ENCODE data around the gene AFF3. TPM values are rescaled to one million over a fixed set of nuclear protein-coding genes. Genes with fewer than 3 reads are reported as not detected.

The AFF3 gene
- total and polyA plus RNA-seq, 12 donors = 1.1 to 7.5 (median 3.9) TPM

- Histone ChIP-seq H3K4me3 (no peak overlapping the region), H3K27me3 (no peaks in the 10 kb centered on the region), H3K4me1 (replicated peaks in 1 of 2) (no peaks in the 10 kb centered on the region), H3K36me3 (replicated peaks in 1 of 2) (no peaks in the 10 kb centered on the region), H3K27ac (no peak overlapping the region), H3K9me3 (replicated peaks in 1 of 3) (no peaks in the 10 kb centered on the region)
- no peak for DNase-seq
- intact Hi-C loops (cut with DNase I) = no loop called here
- 69 to 77% (median 76%) methylated on average over 3 of the region's 3 CpGs for WGBS, 4 donors
- TF ChIP-seq POLR2A (IDR thresholded peaks at IDR 0.05) (no peak), CTCF (IDR thresholded peaks at IDR 0.05) (no peak)
Observed at GRCh38 chr2:100021791-100022340, 120.5 kb downstream of the AFF3 start.

- Histone ChIP-seq H3K27ac (no peak overlapping the region), H3K4me1 (replicated peaks in 1 of 2) (no peaks in the 10 kb centered on the region), H3K36me3 (replicated peaks in 1 of 2) (no peaks in the 10 kb centered on the region), H3K4me3 (no peak overlapping the region), H3K9me3 (replicated peaks in 1 of 3) (no peaks in the 10 kb centered on the region), H3K27me3 (no peaks in the 10 kb centered on the region)
- intact Hi-C loops (cut with DNase I) = no loop called here
- no peak for DNase-seq
- whole genome bisulfite sequencing, 4 donors = 80 to 90% (median 84%) methylated on average over 6 of the region's 6 CpGs
- TF ChIP-seq POLR2A (IDR thresholded peaks at IDR 0.05) = no peak
- no peak for TF ChIP-seq CTCF (IDR thresholded peaks at IDR 0.05)
Observed at GRCh38 chr2:100019499-100019898, 122.9 kb downstream of the AFF3 start.

- no peaks in the 10 kb centered on the region for H3K36me3 ChIP-seq (replicated peaks in 1 of 2)
- H3K9me3 ChIP-seq (replicated peaks in 1 of 3) = no peaks in the 10 kb centered on the region
- H3K27ac ChIP-seq = no peak overlapping the region
- intact Hi-C loops (cut with DNase I) = no loop called here
- WGBS, 4 donors = 83 to 88% (median 85%) methylated on average over 9 of the region's 9 CpGs
- no peaks in the 10 kb centered on the region for H3K27me3 ChIP-seq
- TF ChIP-seq CTCF (IDR thresholded peaks at IDR 0.05) (no peak), POLR2A (IDR thresholded peaks at IDR 0.05) (no peak)
- no peak overlapping the region for H3K4me3 ChIP-seq
- no peak for DNase-seq
- peaks cover 0 to 8% of the 10 kb centered on the region in 2 donors for H3K4me1 ChIP-seq (replicated peaks in 1 of 2)
Observed at GRCh38 chr2:100018341-100019193, 123.8 kb downstream of the AFF3 start.

- 40 to 86% (median 67%) methylated on average over 1 of the region's 1 CpG for WGBS, 4 donors
- no peaks in the 10 kb centered on the region for H3K27me3 ChIP-seq
- H3K9me3 ChIP-seq (replicated peaks in 1 of 3) = no peaks in the 10 kb centered on the region
- H3K36me3 ChIP-seq (replicated peaks in 1 of 2) = no peaks in the 10 kb centered on the region
- H3K4me3 ChIP-seq = no peak overlapping the region
- intact Hi-C loops (cut with DNase I) = no loop called here
- no peak overlapping the region for H3K27ac ChIP-seq
- peaks cover 0 to 13% of the 10 kb centered on the region in 2 donors for H3K4me1 ChIP-seq (replicated peaks in 1 of 2)
- TF ChIP-seq POLR2A (IDR thresholded peaks at IDR 0.05) (no peak), CTCF (IDR thresholded peaks at IDR 0.05) (no peak)
- no peak for DNase-seq
Observed at GRCh38 chr2:100017633-100018032, 124.8 kb downstream of the AFF3 start.
